Activated CD8-positive, alpha-beta T cell treated with anti-CD3 and anti-CD28 coated beads for 36 hours (primary cell): ENCODE measurements around the gene AGBL1. TPM values are rescaled to one million over a fixed set of nuclear protein-coding genes. Genes with fewer than 3 reads are reported as not detected.

Source experiments
- ATAC-seq: fragments of 200-7000 bp; cut with Tn5 transposase; one replicate; pipeline ENCODE4 v1.10.0; 2021; ENCODE audit warnings: mild to moderate bottlenecking, moderate library complexity
- CTCF ChIA-PET: fragments of 350-600 bp; sonication (Branson Sonifier 250); formaldehyde crosslinking; loops from one replicate; lab custom pipeline; 2021; ENCODE audit warnings: antibody characterized with exemption; lab: Charles Lee
- POLR2A ChIA-PET: fragments of 350-600 bp; sonication (Branson Sonifier 250); formaldehyde crosslinking; loops from one replicate; lab custom pipeline; 2021; ENCODE audit warnings: antibody characterized with exemption; lab: Charles Lee
- DNase-seq: peaks from one replicate; pipeline ENCODE4 v3.0.0-alpha.2; 2020
- H3K27ac Mint-ChIP-seq: one replicate; pipeline ENCODE4 v1.8.0; 2021; ENCODE audit warnings: mild to moderate bottlenecking, mixed read lengths
- H3K27me3 Mint-ChIP-seq: one replicate; pipeline ENCODE4 v1.8.0; 2021; ENCODE audit warnings: mixed read lengths
- H3K36me3 Mint-ChIP-seq: one replicate; pipeline ENCODE4 v1.8.0; 2021; ENCODE audit warnings: low read depth, mixed read lengths
- H3K4me1 Mint-ChIP-seq: one replicate; pipeline ENCODE4 v1.8.0; 2021; ENCODE audit warnings: low read depth, mixed read lengths
- H3K4me3 Mint-ChIP-seq: one replicate; pipeline ENCODE4 v1.8.0; 2021; ENCODE audit warnings: mild to moderate bottlenecking, moderate library complexity, mixed read lengths
- H3K9me3 Mint-ChIP-seq: one replicate; pipeline ENCODE4 v1.8.0; 2021; ENCODE audit warnings: mixed read lengths
- intact Hi-C: fragments of 100-400 bp; cut with micrococcal nuclease; formaldehyde crosslinking; loops from one replicate; pipeline ENCODE4 v1.10.0; 2022
- total RNA-seq, 2 experiments: library from RNA; stranded (reverse); gene quantifications; one replicate each; pipeline ENCODE4 v1.2.3, GENCODE V29; 2021
- TF ChIP-seq, protein P1 (sequence below): fragments of 200-600 bp; IDR thresholded peaks from one replicate; pipeline ENCODE4 v1.8.0; 2022; ENCODE audit warnings: antibody characterized with exemption, mild to moderate bottlenecking

AGBL1 gene
- total RNA-seq, 2 experiments from 2014 or later: not detected

DNA sequence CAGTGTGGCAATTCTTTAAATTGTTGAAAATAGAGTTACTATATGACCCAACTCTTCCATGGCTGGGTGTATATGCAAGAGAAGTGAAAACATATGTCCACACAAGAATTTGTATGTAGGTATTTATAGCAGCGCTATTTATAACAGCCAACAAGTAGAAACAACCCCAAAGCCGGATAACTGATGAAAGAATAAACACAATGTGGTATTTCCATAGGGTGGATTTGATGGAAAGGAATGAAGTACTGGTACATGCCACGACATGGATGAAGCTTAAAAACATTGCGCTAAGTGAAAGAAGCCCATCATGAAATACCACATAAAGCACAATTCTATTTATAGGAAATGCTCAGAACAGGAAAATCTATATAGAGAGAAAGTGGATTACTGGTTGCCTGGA is 554.5 kb downstream of the AGBL1 start:
- Mint-ChIP-seq H3K27ac (no peak overlapping the region), H3K4me1 (no peaks in the 10 kb centered on the region), H3K36me3 (no peaks in the 10 kb centered on the region), H3K9me3 (no peaks in the 10 kb centered on the region), H3K27me3 (no peaks in the 10 kb centered on the region), H3K4me3 (no peak overlapping the region)
- POLR2A ChIA-PET: no interaction called here
- ATAC-seq (no peak), DNase-seq (no peak)
- CTCF ChIA-PET: no interaction called here
- TF ChIP-seq, protein P1, sequence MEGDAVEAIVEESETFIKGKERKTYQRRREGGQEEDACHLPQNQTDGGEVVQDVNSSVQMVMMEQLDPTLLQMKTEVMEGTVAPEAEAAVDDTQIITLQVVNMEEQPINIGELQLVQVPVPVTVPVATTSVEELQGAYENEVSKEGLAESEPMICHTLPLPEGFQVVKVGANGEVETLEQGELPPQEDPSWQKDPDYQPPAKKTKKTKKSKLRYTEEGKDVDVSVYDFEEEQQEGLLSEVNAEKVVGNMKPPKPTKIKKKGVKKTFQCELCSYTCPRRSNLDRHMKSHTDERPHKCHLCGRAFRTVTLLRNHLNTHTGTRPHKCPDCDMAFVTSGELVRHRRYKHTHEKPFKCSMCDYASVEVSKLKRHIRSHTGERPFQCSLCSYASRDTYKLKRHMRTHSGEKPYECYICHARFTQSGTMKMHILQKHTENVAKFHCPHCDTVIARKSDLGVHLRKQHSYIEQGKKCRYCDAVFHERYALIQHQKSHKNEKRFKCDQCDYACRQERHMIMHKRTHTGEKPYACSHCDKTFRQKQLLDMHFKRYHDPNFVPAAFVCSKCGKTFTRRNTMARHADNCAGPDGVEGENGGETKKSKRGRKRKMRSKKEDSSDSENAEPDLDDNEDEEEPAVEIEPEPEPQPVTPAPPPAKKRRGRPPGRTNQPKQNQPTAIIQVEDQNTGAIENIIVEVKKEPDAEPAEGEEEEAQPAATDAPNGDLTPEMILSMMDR: no peak
- intact Hi-C loops: no loop called here

DNA sequence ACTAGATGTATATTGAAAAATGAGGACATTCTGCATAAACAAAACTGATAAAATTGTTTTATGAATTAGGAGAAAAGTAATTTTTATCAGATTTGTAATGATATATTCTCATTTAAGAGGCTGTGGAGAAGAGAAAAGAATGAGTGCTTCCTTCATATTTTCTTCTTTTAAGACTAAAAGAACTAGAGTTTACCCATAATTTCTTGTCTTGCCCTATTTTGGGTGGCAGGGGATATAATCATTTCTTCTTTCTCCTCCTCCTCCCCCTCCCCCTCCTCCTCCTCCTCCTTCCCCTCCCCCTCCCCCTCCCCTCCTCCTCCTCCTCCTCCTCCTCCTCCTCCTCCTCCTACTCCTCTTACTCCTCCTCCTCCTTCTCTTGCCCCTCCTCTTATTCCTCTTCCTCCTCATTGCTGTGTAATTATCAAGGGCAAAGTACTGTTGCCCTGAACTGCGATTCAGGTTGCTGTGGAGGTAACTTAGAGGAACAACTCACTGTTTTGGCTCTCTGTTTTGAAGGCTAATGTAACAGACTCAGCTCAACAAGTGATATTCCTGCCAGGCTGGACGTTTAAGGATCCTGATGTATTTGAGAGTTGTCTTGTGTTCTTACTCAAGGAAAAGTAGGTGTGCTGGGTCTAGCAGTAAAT is 555.4 kb downstream of the AGBL1 start:
- POLR2A ChIA-PET: interaction anchor here (0.6 kb wide), 1 partner anchor 14 kb away, joined by 3 read pairs; no protein-coding TSS in a partner anchor
- intact Hi-C loops: no loop called here
- ATAC-seq (no peak), DNase-seq (no peak)
- H3K27me3 Mint-ChIP-seq: no peaks in the 10 kb centered on the region
- CTCF ChIA-PET: no interaction called here
- no peak overlapping the region for H3K27ac Mint-ChIP-seq
- H3K36me3 Mint-ChIP-seq: no peaks in the 10 kb centered on the region
- H3K9me3 Mint-ChIP-seq: no peaks in the 10 kb centered on the region
- no peak overlapping the region for H3K4me3 Mint-ChIP-seq
- no peaks in the 10 kb centered on the region for H3K4me1 Mint-ChIP-seq
- TF ChIP-seq, protein P1: no peak

DNA sequence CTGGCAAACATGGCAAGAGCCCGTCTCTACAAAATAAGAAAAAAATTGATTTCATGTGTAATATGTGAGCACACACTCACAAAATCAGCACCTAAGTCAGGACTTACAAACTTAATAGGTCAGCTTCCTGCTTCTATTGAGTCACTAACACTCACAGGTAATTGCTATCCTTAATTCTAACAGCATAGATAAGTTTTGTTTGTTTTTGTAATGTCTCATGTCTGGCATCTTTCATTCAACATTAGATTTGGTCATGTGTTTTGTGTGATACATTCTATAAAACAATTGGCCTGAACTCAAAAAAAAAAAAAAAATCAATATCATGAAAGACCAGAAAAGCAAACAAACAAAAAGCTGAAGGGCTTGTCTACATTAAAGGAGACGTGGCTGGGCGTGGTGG is 564.7 kb downstream of the AGBL1 start:
- POLR2A ChIA-PET: no interaction called here
- Mint-ChIP-seq H3K9me3 (no peaks in the 10 kb centered on the region), H3K27me3 (no peaks in the 10 kb centered on the region), H3K27ac (no peak overlapping the region), H3K36me3 (no peaks in the 10 kb centered on the region), H3K4me1 (no peaks in the 10 kb centered on the region), H3K4me3 (no peak overlapping the region)
- no peak for DNase-seq
- ATAC-seq: no peak
- TF ChIP-seq, protein P1: no peak
- CTCF ChIA-PET: no interaction called here
- intact Hi-C loops: no loop called here

DNA sequence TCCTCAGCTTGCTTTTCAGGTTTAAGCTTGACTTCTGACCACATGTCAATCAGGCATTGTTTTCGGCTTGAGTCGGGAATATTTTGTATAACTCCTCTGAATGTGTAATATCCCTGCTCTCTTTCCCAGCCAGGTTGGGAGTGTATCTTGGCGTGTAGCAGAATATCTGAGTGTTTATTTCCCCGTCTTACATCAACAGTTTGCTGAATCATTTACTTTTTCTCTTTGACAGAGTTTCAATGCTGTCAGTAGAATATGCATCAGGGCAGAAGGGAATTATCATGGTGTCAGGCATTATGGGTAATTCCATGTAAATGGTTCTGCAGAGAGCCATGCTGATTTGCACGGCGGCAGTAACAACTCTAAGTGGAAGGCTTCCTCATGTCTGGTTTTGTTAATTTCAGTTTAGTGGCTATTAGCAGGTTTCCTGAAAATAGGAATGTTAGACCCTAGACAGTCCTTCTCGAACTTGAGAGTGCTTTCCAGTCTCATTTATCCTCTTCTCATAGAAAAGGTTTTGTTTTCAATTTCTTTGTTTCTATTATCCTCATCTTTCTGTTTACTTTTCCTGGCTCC is 566.3 kb downstream of the AGBL1 start:
- Mint-ChIP-seq H3K27me3 (no peaks in the 10 kb centered on the region), H3K4me1 (peaks cover 13% of the 10 kb centered on the region), H3K4me3 (no peak overlapping the region), H3K36me3 (no peaks in the 10 kb centered on the region), H3K27ac (no peak overlapping the region), H3K9me3 (peaks cover 3% of the 10 kb centered on the region)
- intact Hi-C loops: no loop called here
- POLR2A ChIA-PET: no interaction called here
- TF ChIP-seq, protein P1: no peak
- DNase-seq (no peak), ATAC-seq (no peak)
- CTCF ChIA-PET: interaction anchor here (1.4 kb wide), 1 partner anchor 98 kb away, joined by 3 read pairs; no protein-coding TSS in a partner anchor

DNA sequence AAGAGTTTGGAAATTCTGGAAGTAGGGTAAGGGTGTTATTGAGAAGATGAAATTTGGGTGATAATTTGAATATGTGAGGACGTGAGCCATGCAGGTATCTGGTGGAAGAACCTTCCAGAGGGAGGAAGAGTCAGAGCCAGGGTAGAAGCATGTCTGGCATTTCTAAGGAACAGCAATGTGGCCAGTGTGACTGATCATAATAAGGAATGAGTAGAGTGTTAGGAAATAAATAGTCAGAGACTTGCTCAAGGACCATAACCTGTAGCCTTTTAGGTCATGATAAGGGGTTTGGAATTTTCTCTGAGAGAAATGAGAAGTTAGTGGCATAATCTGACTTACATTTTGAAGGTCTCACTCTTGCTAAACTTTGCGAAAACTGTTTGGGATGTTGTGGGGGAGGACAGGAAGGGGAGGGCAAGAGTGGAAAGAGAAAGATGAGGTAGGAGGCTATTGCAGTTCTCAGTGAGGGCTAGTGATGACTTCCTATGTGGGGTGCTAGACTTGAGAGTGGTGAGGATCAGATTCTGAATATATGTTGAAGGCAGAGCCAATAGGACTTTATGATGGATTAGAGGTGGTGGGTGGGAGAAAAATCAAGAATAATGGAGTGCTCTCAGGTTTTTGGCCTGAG is 568.3 kb downstream of the AGBL1 start:
- Mint-ChIP-seq H3K9me3 (peaks cover 3% of the 10 kb centered on the region), H3K27me3 (no peaks in the 10 kb centered on the region), H3K4me1 (peaks cover 31% of the 10 kb centered on the region), H3K4me3 (no peak overlapping the region), H3K27ac (no peak overlapping the region), H3K36me3 (no peaks in the 10 kb centered on the region)
- DNase-seq: no peak
- peak; percentile 40 for ATAC-seq
- POLR2A ChIA-PET: no interaction called here
- intact Hi-C loops: no loop called here
- TF ChIP-seq, protein P1: no peak
- CTCF ChIA-PET: no interaction called here
